ENCODE data around the gene USP6NL. TPM values are rescaled to one million over a fixed set of nuclear protein-coding genes. Genes with fewer than 3 reads are reported as not detected.

The USP6NL gene
- total RNA-seq, 1 donor from 2014 or later = 20.0 TPM

GRCh38 chr10:11473128-11473760 is 138.2 kb downstream of the USP6NL start:
- Histone ChIP-seq H3K9me3 (no peaks in the 10 kb centered on the region), H3K27me3 (ENCODE audit: low read depth) (no peaks in the 10 kb centered on the region), H3K4me3 (no peak overlapping the region), H3K36me3 (peaks cover 10% of the 10 kb centered on the region), H3K27ac (no peak overlapping the region), H3K4me1 (no peaks in the 10 kb centered on the region)
- DNase-seq (no peak), ATAC-seq (peak; percentile 34 to 68)
- TF ChIP-seq CTCF (IDR thresholded peaks at IDR 0.05) = no peak
- intact Hi-C loops (cut with DNase I) = no loop called here

GRCh38 chr10:11472158-11472753 is 139.2 kb downstream of the USP6NL start:
- Histone ChIP-seq H3K36me3 (peaks cover 10% of the 10 kb centered on the region), H3K4me3 (no peak overlapping the region), H3K27ac (no peak overlapping the region), H3K4me1 (no peaks in the 10 kb centered on the region), H3K9me3 (no peaks in the 10 kb centered on the region), H3K27me3 (ENCODE audit: low read depth) (no peaks in the 10 kb centered on the region)
- ATAC-seq = peak; percentile 92
- peak; percentile 62 for DNase-seq
- intact Hi-C loops (cut with DNase I) = no loop called here
- TF ChIP-seq CTCF (IDR thresholded peaks at IDR 0.05) = peak; percentile 82

GRCh38 chr10:11469575-11470391 is 141.7 kb downstream of the USP6NL start:
- Histone ChIP-seq H3K4me1 (no peaks in the 10 kb centered on the region), H3K9me3 (no peaks in the 10 kb centered on the region), H3K27ac (no peak overlapping the region), H3K36me3 (peaks cover 20% of the 10 kb centered on the region), H3K4me3 (no peak overlapping the region), H3K27me3 (ENCODE audit: low read depth) (no peaks in the 10 kb centered on the region)
- DNase-seq (no peak), ATAC-seq (no peak)
- intact Hi-C loops (cut with DNase I) = no loop called here
- no peak for TF ChIP-seq CTCF (IDR thresholded peaks at IDR 0.05)

- ATAC-seq = peak in 1 of 2 donors; percentile 38
- peaks cover 23% of the 10 kb centered on the region for H3K36me3 ChIP-seq
These were observed 143.2 kb downstream of the USP6NL start for GRCh38 chr10:11468126-11468742.

More at GRCh38 chr10:11468126-11468742, 143.2 kb downstream of the USP6NL start:
- no peak overlapping the region for H3K4me3 ChIP-seq
- no peak overlapping the region for H3K27ac ChIP-seq
- H3K4me1 ChIP-seq = no peaks in the 10 kb centered on the region
- intact Hi-C loops (cut with DNase I) = no loop called here
- H3K27me3 ChIP-seq (ENCODE audit: low read depth) = no peaks in the 10 kb centered on the region
- DNase-seq = no peak
- TF ChIP-seq CTCF (IDR thresholded peaks at IDR 0.05) = no peak
- H3K9me3 ChIP-seq = no peaks in the 10 kb centered on the region
